ENCODE data around the gene DAND5.
"Not testable (repeated sequence)": the region's sequence is repeated elsewhere in the genome, so short reads cannot be mapped to it uniquely, and the experiment has no call there.

DAND5 gene

DNA sequence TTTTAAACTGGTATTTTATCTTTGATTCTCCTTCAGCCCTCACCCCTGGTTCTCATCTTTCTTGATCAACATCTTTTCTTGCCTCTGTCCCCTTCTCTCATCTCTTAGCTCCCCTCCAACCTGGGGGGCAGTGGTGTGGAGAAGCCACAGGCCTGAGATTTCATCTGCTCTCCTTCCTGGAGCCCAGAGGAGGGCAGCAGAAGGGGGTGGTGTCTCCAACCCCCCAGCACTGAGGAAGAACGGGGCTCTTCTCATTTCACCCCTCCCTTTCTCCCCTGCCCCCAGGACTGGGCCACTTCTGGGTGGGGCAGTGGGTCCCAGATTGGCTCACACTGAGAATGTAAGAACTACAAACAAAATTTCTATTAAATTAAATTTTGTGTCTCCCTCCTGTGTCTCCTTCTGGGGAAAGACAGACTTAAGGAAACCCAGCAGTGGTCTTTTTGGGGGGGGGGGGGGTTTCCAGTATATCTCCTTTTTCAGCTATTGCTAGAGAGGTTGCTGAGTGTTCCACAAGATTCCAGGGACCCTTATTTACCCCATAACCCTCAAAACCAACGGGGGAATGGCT lies 25.2 kb upstream of the DAND5 start:
- in situ Hi-C loops (cut with MboI; ENCODE audit: low pct_unique_long_range_greater_than_20kb, low sequenced_read_pairs) = no loop called here
- no peak for DNase-seq

- in situ Hi-C loops (cut with MboI; ENCODE audit: low pct_unique_long_range_greater_than_20kb, low sequenced_read_pairs) = no loop called here
- DNase-seq = peak; percentile 98
Measured at GRCh38 chr19:12945479-12946091, 23.8 kb upstream of the DAND5 start, which contains the start of gene RAD23A. TSS of gene RAD23A (plus strand) at chr19:12945862. CDS start at chr19:12945949, 87 bp downstream.

DNA sequence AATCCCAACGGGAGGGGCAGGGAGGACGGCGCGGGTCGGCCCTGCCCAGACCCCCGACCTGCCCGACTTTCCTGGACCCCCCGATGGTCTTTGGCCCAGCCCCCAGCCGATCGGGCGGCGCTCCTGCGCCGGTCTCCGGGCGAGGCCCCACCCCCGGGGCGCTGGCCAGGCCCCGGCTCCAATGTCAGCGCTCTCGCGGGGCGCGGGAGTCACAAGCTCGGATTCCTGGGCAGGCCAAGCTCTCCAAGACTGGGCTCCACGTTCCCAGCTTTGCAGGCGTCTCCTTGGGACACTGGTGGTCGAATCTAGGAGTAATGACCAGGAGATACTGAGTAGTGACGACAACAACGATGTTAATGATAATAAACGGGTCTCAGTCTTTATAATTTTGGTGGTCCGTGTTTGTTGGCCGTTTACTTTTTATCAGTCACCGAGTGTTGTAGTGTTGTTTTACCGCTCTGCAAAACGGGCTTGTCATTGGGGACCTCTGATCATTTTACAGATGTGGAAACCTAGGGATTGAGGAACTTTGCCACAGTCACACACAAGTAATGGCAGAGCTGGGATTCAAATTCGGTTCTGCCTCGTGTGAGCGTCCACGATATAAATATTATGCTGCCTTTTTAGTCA lies 23.2 kb upstream of the DAND5 start:
- in situ Hi-C loops (cut with MboI; ENCODE audit: low pct_unique_long_range_greater_than_20kb, low sequenced_read_pairs) = no loop called here
- DNase-seq = peak; percentile 58

GRCh38 chr19:12946731-12947496 lies 22.5 kb upstream of the DAND5 start:
- no peak for DNase-seq

DNA sequence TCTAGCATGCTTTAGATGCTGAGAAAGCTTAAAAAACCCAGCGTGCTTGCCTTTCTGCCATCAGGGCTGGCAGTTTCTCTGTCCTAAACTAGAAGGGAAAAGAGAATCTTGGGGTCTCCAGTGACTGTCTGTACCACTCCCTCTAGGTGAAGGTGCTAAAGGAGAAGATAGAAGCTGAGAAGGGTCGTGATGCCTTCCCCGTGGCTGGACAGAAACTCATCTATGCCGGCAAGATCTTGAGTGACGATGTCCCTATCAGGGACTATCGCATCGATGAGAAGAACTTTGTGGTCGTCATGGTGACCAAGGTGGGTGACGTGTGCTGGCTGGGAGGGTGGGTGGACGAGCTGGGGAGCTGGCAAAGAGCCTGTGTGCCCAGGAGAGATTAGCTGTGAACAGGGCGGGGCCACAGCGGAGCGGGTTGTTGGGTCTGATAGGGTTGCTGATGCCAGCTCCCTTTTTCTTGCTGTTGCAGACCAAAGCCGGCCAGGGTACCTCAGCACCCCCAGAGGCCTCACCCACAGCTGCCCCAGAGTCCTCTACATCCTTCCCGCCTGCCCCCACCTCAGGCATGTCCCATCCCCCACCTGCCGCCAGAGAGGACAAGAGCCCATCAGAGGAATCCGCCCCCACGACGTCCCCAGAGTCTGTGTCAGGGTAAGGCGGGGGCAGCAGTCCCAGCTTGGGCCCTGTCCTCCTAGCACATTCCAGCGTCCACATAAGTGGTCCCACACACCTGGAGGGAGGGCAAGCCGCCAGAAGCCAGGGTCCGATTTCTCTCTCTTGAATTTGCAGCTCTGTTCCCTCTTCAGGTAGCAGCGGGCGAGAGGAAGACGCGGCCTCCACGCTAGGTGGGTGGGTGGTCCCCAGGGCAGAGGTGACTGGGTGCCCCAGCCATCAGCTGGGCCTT lies 21.4 kb upstream of the DAND5 start:
- no peak for DNase-seq
- in situ Hi-C loops (cut with MboI; ENCODE audit: low pct_unique_long_range_greater_than_20kb, low sequenced_read_pairs) = no loop called here

More at GRCh38 chr19:12946731-12947496, 22.5 kb upstream of the DAND5 start:
- in situ Hi-C loops (cut with MboI; ENCODE audit: low pct_unique_long_range_greater_than_20kb, low sequenced_read_pairs) = no loop called here

- DNase-seq = no peak
- in situ Hi-C loops (cut with MboI; ENCODE audit: low pct_unique_long_range_greater_than_20kb, low sequenced_read_pairs) = no loop called here
Measured at GRCh38 chr19:12948612-12949362, 20.6 kb upstream of the DAND5 start.

DNA sequence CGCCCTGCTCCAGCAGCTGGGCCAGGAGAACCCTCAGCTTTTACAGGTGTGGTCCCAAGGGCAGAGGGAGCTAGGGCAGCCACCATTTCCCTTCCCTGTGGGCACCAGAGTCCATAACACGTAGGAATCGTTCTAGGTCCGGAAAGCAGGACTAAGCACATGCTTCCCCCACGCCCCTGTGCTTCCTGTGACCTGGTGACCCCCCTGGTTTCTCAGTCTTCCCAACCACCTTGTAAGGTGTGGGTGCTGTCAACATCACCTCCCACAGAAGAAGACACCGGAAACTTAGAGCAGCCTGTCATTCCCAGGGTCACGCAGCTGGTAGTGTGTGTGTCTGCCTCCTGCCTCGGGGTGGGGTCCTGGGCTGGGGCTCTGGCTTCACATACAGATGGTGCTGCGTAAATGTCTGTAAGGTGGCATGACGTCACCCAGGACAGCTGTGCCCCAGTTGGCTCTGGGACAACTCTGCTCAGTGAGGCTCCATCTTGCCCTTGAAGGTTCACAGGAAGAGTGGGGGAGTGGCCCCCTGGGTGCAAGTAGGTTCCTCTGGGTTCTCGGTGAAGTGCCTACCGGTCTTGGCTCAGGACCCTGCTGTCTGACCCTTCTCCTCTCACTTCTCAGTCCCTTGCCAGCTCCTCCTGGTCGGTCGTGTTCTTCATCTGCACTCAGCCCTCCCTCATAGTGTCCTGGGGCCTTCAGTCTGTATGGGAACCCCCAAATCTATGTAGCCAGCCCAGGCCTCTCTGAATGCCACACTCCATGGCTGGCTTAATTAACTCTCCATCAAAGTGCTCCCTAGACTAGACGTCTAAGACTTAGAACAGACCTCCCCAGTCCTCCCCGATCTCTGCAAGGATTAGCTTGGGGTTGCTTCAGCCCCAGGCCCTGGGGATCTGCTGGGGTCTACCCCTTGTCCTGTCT lies 19.8 kb upstream of the DAND5 start:
- in situ Hi-C loops (cut with MboI; ENCODE audit: low pct_unique_long_range_greater_than_20kb, low sequenced_read_pairs) = no loop called here
- no peak for DNase-seq

GRCh38 chr19:12952050-12952449 lies 17.3 kb upstream of the DAND5 start:
- in situ Hi-C loops (cut with MboI; ENCODE audit: low pct_unique_long_range_greater_than_20kb, low sequenced_read_pairs); DNase-seq: not testable (repeated sequence)

GRCh38 chr19:12952488-12953137 lies 16.8 kb upstream of the DAND5 start:
- in situ Hi-C loops (cut with MboI; ENCODE audit: low pct_unique_long_range_greater_than_20kb, low sequenced_read_pairs) = no loop called here

GRCh38 chr19:12953138-12953798 lies 16.1 kb upstream of the DAND5 start:
- no peak for DNase-seq
- in situ Hi-C loops (cut with MboI; ENCODE audit: low pct_unique_long_range_greater_than_20kb, low sequenced_read_pairs) = no loop called here

More at GRCh38 chr19:12952488-12953137, 16.8 kb upstream of the DAND5 start:
- no peak for DNase-seq

- in situ Hi-C loops (cut with MboI; ENCODE audit: low pct_unique_long_range_greater_than_20kb, low sequenced_read_pairs) = no loop called here
Measured at GRCh38 chr19:12953799-12954611, 15.4 kb upstream of the DAND5 start.

GRCh38 chr19:12954612-12954962 lies 14.8 kb upstream of the DAND5 start:
- in situ Hi-C loops (cut with MboI; ENCODE audit: low pct_unique_long_range_greater_than_20kb, low sequenced_read_pairs) = no loop called here
- DNase-seq = no peak

More at GRCh38 chr19:12953799-12954611, 15.4 kb upstream of the DAND5 start:
- DNase-seq = no peak

DNA sequence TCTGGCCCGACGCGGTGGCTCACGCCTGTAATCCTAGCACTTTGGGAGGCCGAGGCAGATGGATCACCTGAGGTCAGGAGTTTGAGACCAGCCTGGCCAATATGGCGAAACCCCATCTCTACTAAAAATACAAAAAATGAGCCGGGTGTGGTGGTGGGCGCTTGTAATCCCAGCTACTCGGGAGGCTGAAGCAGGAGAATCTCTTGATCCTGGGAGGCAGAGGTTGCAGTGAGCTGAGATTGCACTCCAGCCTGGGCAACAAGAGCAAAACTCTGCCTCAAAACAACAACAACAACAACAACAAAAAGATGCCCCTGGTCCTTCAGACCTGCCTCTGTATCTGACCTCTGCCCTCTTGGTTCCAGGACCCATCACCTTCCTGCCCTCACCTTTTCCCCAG lies 13.8 kb upstream of the DAND5 start:
- DNase-seq; in situ Hi-C loops (cut with MboI; ENCODE audit: low pct_unique_long_range_greater_than_20kb, low sequenced_read_pairs): not testable (repeated sequence)

GRCh38 chr19:12955996-12956395 lies 13.4 kb upstream of the DAND5 start:
- DNase-seq = no peak
- in situ Hi-C loops (cut with MboI; ENCODE audit: low pct_unique_long_range_greater_than_20kb, low sequenced_read_pairs) = no loop called here
